ENCODE data around the gene NXF2.
"Not testable (repeated sequence)": the region's sequence is repeated elsewhere in the genome, so short reads cannot be mapped to it uniquely, and the experiment has no call there.

Gene NXF2, protein sequence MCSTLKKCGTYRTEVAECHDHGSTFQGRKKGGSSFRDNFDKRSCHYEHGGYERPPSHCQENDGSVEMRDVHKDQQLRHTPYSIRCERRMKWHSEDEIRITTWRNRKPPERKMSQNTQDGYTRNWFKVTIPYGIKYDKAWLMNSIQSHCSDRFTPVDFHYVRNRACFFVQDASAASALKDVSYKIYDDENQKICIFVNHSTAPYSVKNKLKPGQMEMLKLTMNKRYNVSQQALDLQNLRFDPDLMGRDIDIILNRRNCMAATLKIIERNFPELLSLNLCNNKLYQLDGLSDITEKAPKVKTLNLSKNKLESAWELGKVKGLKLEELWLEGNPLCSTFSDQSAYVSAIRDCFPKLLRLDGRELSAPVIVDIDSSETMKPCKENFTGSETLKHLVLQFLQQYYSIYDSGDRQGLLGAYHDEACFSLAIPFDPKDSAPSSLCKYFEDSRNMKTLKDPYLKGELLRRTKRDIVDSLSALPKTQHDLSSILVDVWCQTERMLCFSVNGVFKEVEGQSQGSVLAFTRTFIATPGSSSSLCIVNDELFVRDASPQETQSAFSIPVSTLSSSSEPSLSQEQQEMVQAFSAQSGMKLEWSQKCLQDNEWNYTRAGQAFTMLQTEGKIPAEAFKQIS

DNA sequence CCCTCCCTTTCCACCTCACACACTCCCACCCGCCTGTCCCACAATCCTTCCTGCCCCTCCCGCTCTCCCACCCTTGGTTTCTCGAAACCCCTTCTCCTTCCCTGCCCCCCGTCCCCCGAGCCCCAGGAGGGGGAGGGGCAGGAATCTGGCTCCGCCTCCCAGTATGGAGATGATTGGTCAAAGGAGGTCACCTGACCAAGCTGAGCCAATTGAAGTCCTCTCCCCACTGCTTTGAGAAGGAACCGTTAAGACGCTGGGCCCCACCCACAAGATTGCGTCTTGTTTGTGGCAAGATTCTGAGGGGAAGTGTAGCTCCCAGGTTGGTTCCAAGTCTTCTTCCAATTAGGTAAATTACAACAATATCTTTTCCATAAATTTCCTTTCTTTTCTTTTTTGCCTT lies at the start of gene NXF2:
Gene NXF2, plus strand, starts transcription at position 275 of the 400 bp plus-strand sequence. CDS start 59,912 bp downstream, outside the sequence.
- not testable (repeated sequence) for H3K4me3 ChIP-seq (ENCODE audit: low read depth, low read length)

DNA sequence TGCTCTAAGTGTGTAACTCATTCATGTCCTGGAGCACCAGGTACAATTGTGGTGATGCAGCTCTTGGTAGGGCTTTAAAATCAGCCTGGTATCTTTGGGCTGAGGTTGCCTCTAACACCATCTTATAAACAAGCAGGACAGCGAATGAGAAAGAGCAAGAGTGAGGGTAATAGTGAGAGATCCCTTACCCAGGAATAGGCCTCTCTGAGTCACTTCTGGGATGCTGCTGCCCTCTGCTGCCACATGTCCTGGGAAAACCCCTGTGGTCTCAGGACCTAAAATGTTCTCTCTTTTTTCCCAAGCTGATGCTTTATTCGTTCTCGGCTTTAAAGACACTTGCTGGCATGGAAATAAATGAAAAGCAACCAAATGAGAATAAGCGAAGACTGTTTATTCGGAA lies 39.0 kb upstream of the NXF2 start:
- H3K4me3 ChIP-seq (ENCODE audit: low read depth, low read length): not testable (repeated sequence)

DNA sequence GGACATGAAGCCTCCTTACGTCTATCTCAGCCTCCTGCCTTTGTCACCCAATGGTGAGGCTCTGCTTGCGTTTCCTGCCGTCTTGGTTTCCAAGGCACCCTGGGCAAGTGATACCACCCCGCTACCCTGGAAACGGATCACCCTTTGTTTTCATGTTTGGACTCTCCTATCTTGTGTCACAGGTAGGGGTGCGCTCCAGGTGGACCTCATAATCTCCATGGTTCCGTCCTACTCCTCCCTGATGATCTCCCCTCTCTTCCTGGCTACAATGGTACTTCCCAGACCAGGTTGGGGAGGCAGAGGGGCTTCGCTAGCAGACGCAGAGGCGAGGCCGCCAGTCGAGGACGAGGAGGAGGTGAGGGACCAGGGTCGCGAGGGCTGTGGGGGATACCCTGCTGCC lies 32.0 kb upstream of the NXF2 start, which contains the start of gene TCP11X1:
Gene TCP11X1, plus strand, starts transcription at position 316 of the 400 bp plus-strand sequence.
- H3K4me3 ChIP-seq (ENCODE audit: low read depth, low read length): not testable (repeated sequence)

DNA sequence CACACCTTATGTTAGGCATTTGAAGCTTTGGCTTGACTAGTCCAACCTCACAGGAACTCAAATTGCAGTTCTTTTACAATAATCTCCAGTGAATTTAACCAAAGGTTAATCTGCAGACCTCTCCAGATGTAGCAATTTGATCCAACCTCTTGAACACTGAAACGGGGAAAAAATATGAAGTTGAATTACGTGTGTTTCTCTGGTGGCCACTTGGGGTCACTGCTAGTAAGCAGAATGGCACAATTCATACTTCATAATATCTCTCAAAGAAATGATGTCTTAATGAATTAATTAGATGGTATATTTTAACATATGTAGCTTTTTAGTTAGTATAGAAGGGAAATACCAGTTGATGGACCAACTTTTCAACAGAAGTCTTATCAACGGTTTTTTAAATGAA lies 30.5 kb upstream of the NXF2 start:
- H3K4me3 ChIP-seq (ENCODE audit: low read depth, low read length): not testable (repeated sequence)

DNA sequence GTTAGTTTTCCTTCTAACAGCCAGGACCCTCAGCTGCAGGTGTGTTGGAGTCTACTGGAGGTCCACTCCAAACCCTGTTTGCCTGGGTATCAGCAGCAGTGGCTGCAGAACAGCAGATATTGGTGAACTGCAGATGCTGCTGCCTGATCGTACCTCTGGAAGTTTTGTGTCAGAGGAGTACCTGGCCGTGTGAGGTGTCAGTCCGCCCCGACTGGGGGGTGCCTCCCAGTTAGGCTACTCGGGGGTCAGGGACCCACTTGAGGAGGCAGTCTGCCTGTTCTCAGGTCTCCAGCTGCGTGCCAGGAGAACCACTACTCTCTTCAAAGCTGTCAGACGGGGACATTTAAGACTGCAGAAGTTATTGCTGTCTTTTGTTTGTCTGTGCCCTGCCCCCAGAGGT lies 11.3 kb upstream of the NXF2 start:
- not testable (repeated sequence) for H3K4me3 ChIP-seq (ENCODE audit: low read depth, low read length)

DNA sequence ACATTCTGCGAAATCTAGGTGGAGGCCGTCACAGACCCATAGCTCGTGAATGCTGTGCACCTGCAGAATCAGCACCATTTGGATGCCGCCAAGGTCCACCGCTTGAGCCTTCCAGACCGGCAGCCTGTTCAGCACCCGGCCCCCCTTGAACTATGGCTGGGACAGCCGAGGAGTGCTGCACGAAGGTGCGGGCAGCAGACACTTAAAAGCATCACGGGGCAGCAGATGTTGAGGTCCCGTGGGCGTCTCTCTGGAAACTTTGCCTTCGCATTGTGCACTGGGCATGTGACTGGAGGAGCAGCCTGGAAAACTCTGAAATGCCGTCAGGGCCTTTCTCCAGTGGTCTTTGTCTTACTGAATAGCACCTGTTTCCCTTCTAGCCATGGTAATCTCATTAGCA lies 6.7 kb upstream of the NXF2 start:
- H3K4me3 ChIP-seq (ENCODE audit: low read depth, low read length): not testable (repeated sequence)

DNA sequence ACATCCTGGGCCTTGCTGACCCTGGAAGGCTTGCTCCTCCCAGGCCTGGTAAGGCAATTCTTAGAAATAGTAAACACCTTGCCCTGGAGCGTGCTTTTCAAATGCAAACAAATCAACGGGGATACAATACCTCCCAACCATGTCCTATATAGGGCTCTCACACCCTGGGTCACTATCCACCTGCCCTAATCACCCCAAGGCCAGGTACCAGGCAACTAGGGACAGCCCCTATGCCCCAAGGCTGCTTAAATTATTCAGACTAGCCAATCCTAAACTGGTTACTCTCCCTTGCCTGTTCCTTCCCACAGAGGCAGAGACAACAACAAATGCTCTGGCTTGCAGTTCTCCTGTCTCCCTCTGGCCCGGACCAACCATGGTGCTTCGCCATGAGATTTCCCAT lies 25.3 kb downstream of the NXF2 start:
- H3K4me3 ChIP-seq (ENCODE audit: low read depth, low read length): not testable (repeated sequence)

DNA sequence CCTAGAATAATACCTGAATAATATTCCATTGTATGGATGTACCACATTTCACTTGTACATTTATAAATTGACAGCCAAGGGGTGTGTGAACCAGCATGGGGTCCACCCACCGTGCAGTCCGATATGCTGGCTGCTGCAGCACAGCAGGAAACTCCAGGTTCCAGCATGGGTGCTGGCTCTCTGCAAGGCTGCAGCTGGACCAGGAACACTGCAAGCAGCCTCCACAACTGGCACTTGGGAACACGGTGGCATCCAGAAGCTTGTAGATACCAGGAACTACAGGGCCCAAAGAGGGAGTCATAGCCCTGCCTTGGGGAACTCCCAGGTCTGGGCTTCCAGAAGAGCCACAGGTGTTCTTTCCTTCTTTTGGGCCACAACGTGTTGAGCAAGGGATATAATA lies 91.2 kb downstream of the NXF2 start:
- H3K4me3 ChIP-seq (ENCODE audit: low read depth, low read length): no peak overlapping the region
- TF ChIP-seq, protein P1, sequence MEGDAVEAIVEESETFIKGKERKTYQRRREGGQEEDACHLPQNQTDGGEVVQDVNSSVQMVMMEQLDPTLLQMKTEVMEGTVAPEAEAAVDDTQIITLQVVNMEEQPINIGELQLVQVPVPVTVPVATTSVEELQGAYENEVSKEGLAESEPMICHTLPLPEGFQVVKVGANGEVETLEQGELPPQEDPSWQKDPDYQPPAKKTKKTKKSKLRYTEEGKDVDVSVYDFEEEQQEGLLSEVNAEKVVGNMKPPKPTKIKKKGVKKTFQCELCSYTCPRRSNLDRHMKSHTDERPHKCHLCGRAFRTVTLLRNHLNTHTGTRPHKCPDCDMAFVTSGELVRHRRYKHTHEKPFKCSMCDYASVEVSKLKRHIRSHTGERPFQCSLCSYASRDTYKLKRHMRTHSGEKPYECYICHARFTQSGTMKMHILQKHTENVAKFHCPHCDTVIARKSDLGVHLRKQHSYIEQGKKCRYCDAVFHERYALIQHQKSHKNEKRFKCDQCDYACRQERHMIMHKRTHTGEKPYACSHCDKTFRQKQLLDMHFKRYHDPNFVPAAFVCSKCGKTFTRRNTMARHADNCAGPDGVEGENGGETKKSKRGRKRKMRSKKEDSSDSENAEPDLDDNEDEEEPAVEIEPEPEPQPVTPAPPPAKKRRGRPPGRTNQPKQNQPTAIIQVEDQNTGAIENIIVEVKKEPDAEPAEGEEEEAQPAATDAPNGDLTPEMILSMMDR (IDR thresholded peaks at IDR 0.05; ENCODE audit: low read depth, low read length): no peak

DNA sequence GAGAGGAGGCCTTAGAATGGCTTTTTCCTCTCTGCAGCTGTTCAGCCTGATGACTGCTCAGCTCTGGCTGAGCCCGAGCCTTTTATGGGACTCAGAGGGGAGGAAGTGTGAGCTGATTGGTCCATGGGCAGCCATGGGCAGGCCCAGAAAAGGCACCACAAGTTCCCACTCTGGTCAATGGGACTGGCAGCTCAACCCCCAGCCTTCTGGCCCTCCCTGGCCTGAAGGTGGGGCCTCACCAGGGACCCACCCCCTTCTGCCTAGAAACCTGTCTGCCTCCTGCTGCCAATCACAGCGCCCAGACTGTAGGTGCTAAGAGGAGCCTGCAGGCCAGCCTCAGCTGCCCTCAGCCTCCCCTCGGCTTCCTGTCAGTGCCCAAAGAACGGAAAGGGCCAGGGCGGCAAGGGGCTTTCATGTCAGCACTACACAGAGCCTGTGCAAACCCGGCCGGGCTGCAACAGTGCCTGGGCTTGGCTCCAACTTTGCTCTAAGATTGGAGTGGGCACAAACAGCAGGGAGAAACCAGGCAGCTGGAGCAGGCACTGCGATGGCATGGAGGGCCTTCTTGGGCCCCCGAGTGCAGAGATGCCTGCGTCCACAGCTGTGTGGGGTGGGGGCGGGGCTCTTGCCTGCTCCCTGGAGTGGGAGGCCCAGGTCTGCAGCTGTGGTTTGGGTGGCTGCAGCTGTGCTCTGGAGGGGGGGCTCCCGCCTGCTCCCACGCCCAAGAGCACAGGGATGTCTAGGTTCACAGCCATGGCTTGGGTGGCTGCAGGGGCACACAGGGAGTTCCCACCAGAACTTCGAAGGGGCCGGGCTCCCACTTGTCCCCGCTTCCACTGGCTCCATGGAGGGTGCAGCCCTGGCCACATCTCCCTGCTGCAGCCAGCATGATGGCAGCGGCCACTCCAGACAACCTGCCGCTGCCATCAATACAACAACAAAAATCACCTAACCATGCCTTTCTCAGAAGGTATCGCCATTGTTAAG lies 92.6 kb downstream of the NXF2 start:
- H3K4me3 ChIP-seq (ENCODE audit: low read depth, low read length): no peak overlapping the region
- TF ChIP-seq, protein P1 (IDR thresholded peaks at IDR 0.05; ENCODE audit: low read depth, low read length): no peak

DNA sequence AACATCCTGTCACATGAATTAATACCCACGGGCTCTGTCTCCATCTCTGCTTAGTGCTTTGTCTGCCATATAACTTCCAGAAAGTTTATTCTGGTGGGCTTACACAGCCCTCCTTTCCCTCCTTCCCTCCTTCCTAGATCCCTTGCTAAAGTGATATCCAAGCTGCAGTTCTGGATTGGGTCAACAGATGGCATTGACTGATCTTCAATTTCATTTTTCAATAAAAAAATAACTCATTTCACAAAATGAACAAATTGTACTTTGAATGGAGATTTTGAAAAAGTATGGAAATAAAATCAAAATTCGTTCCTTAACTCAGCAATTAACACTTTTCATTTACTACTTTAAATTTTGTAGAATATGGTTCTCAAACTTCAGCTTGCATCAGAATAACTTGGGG lies 94.9 kb downstream of the NXF2 start:
- no peak overlapping the region for H3K4me3 ChIP-seq (ENCODE audit: low read depth, low read length)
- TF ChIP-seq, protein P1 (IDR thresholded peaks at IDR 0.05; ENCODE audit: low read depth, low read length): peak; percentile 20; the same call in 1 of the 2 replicates

DNA sequence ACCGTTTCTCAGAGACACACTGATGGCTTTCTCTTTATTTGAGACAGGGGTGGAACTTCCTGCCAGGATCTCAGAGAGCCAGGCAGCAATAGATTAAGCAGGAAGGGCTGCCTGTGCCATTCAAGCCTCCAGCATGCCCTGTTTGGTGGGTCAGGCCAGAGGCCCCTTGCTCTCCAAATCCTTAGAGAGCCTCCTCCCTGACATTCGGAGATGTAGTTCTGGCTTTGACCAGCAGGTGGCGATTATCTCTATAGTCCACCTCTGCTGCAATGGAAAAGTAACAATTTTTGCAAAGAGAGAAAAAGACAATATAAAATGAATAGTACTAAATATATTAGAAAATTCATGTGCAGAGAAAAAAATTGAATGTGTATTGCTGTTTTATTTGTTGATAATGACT lies 98.9 kb downstream of the NXF2 start:
- TF ChIP-seq, protein P1 (IDR thresholded peaks at IDR 0.05; ENCODE audit: low read depth, low read length): peak; percentile 80
- H3K4me3 ChIP-seq (ENCODE audit: low read depth, low read length): no peak overlapping the region
